ENCODE data around the gene IARS1. TPM values are rescaled to one million over a fixed set of nuclear protein-coding genes. Genes with fewer than 3 reads are reported as not detected.

IARS1 gene
- total RNA-seq, 2 donors from 2014 or later = 324 to 356 TPM

GRCh38 chr9:92254381-92255337 lies 38.8 kb downstream of the IARS1 start:
- Mint-ChIP-seq H3K4me1 (ENCODE audit: low read depth) (no peaks in the 10 kb centered on the region), H3K9me3 (no peaks in the 10 kb centered on the region), H3K27me3 (ENCODE audit: low read depth) (no peaks in the 10 kb centered on the region), H3K27ac (no peak overlapping the region), H3K4me3 (no peak overlapping the region), H3K36me3 (ENCODE audit: insufficient read depth in 2 of 2) (peaks cover 16 to 45% of the 10 kb centered on the region in 2 donors)
- no peak for DNase-seq
- no peak for ATAC-seq (replicated peaks in 1 of 2)

DNA sequence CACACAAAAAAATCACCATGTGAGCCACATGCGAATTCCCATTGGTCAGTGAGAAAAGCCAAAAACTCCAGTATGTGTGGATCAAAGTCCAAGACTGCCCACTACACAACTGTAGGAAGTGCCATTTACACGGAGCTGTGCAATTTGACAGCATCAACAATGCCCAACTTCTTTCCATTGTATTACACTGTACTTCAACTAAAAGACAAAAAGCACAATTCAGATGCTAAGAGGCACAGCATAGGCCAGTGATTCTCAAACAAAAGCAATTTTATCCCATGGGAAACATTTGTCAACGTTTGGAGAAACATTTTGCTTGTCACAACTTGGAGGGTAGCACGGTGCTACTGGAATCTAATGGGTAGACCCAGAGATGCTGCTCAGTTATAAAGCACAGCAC lies 39.8 kb downstream of the IARS1 start:
- Mint-ChIP-seq H3K36me3 (ENCODE audit: insufficient read depth in 2 of 2) (peaks cover 15 to 45% of the 10 kb centered on the region in 2 donors), H3K27ac (peak overlapping the region; percentile 42), H3K9me3 (no peaks in the 10 kb centered on the region)

DNA sequence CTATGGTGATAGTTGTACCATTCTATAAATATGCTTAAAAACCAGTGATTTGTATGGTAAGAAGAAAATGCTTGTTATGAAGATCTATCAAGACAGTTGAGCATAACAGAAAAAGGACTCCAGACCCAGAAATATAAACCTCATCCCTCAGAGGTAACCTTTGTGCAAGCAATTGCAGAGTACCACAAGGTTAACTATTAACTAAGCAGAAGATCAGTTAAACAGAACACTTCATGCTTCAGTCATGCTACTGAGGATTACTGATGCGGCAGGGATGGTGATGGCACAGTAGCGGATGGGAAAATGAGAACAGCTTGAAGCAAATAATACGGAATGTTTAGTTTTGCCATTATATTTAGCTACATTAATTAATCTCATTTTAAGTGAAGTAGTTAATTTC lies 45.5 kb downstream of the IARS1 start:
- DNase-seq (no peak), ATAC-seq (replicated peaks in 1 of 2) (no peak)
- Mint-ChIP-seq H3K27ac (no peak overlapping the region), H3K27me3 (ENCODE audit: low read depth) (no peaks in the 10 kb centered on the region), H3K9me3 (no peaks in the 10 kb centered on the region), H3K36me3 (ENCODE audit: insufficient read depth in 2 of 2) (peaks cover 29 to 66% of the 10 kb centered on the region in 2 donors), H3K4me3 (no peak overlapping the region), H3K4me1 (ENCODE audit: low read depth) (peaks cover 11% of the 10 kb centered on the region)

More for the DNA sequence above, 39.8 kb downstream of the IARS1 start:
- no peaks in the 10 kb centered on the region for H3K4me1 Mint-ChIP-seq (ENCODE audit: low read depth)
- no peaks in the 10 kb centered on the region for H3K27me3 Mint-ChIP-seq (ENCODE audit: low read depth)
- DNase-seq (no peak), ATAC-seq (replicated peaks in 1 of 2) (no peak)
- no peak overlapping the region for H3K4me3 Mint-ChIP-seq

GRCh38 chr9:92247296-92247695 lies 46.2 kb downstream of the IARS1 start:
- H3K27ac Mint-ChIP-seq = no peak overlapping the region
- no peaks in the 10 kb centered on the region for H3K9me3 Mint-ChIP-seq
- H3K4me1 Mint-ChIP-seq (ENCODE audit: low read depth) = peaks cover 11% of the 10 kb centered on the region
- DNase-seq (no peak), ATAC-seq (replicated peaks in 1 of 2) (no peak)
- H3K4me3 Mint-ChIP-seq = no peak overlapping the region
- no peaks in the 10 kb centered on the region for H3K27me3 Mint-ChIP-seq (ENCODE audit: low read depth)
- H3K36me3 Mint-ChIP-seq (ENCODE audit: insufficient read depth in 2 of 2) = peaks cover 33 to 67% of the 10 kb centered on the region in 2 donors

DNA sequence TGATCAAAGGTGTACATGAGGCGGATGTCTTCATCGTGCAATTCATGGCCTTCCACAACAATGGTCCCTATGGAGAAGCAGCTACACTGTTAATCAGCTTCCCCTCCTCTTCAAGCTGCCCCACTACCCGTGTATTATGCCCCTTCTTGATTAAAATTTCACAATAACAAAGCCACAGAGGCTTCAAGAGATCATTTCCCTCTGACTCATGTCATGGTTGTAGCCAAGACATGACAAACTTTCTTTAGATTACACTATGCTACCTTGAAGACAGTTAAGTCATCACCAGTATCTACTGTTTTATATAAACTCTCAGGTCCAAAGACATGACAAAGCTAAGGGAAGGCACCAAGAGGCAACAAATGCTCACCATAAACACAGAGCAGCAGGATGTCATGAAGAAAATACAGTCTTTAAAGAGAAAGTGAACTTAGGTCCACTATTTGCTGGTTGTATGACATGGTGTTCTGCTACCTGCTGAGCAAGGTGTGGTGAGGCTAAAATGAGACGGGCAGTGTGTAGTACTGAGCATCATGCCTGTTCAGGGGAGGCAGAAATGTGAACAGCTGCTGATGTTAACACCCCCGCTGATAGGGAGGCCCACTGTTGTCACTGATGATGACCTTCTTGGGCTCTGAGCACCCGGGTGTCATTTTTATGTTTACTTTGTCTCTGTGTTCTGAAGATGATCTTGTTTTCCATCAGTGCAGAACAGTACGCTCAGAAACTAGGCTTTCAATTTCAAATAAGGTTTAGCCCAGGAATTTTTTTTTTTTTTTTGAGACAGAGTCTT lies 48.3 kb downstream of the IARS1 start:
- Mint-ChIP-seq H3K27me3 (ENCODE audit: low read depth) (no peaks in the 10 kb centered on the region), H3K9me3 (no peaks in the 10 kb centered on the region), H3K36me3 (ENCODE audit: insufficient read depth in 2 of 2) (peaks cover 35 to 73% of the 10 kb centered on the region in 2 donors), H3K4me3 (peak overlapping the region in 1 of 2 donors; percentile 19), H3K27ac (peak overlapping the region; percentile 47), H3K4me1 (ENCODE audit: low read depth) (peaks cover 11% of the 10 kb centered on the region)
- ATAC-seq (replicated peaks in 1 of 2) (peak; percentile 70 to 83), DNase-seq (no peak)

Other genes starting within 250 kb of the IARS1 start
- gene SPTLC1, start 178.3 kb downstream of the IARS1 start, total RNA-seq = 10 to 100 TPM; 54.4 to 55.5 TPM
- gene NOL8, start 31.7 kb upstream of the IARS1 start, total RNA-seq = 10 to 100 TPM; 50.7 to 56.6 TPM
- gene CENPP, start 32.3 kb upstream of the IARS1 start, total RNA-seq = 10 to 100 TPM; 25.2 to 28.2 TPM
- not detected for gene OGN, start 110.9 kb upstream of the IARS1 start, total RNA-seq
- gene OMD, start 130.8 kb upstream of the IARS1 start, total RNA-seq = not detected
- not detected for gene ASPN, start 188.8 kb upstream of the IARS1 start, total RNA-seq
- not detected for gene ECM2, start 242.3 kb upstream of the IARS1 start, total RNA-seq